Measurements from ENCODE around the gene NPHP1. TPM values are rescaled to one million over a fixed set of nuclear protein-coding genes. Genes with fewer than 3 reads are reported as not detected.

NPHP1 gene
- total and polyA plus RNA-seq, 2 donors (not counting 3 experiments of a cell fraction or from before 2014, with no cell fraction given): 2.3 to 5.9 TPM

GRCh38 chr2:110126086-110126773, 78.6 kb downstream of the NPHP1 start:
- no peak for TF ChIP-seq JUN (IDR thresholded peaks at IDR 0.05; ENCODE audit: borderline replicate concordance, insufficient read depth, insufficient read length, low read depth)
- TF ChIP-seq MYC (IDR thresholded peaks at IDR 0.05; ENCODE audit: low read depth, low read length): no peak
- TF ChIP-seq, protein P1, sequence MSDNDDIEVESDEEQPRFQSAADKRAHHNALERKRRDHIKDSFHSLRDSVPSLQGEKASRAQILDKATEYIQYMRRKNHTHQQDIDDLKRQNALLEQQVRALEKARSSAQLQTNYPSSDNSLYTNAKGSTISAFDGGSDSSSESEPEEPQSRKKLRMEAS (IDR thresholded peaks at IDR 0.05; ENCODE audit: insufficient read depth, insufficient read length): no peak
- no peak for TF ChIP-seq EZH2 (IDR thresholded peaks at IDR 0.05; ENCODE audit: borderline replicate concordance, low read depth, low read length, severe bottlenecking)
- no peak for TF ChIP-seq CTCF (IDR thresholded peaks at IDR 0.05; ENCODE audit: extremely low read depth in 1 of 2, insufficient read depth in 1 of 2, low read depth in 1 of 2, low read length in 2 of 2)
- TF ChIP-seq GATA2 (IDR thresholded peaks at IDR 0.05; ENCODE audit: insufficient read depth, insufficient read length, low read depth, low read length): no peak
- no peak for TF ChIP-seq POLR2A (IDR thresholded peaks at IDR 0.05; ENCODE audit: low read depth, low read length)
- no peak for FAIRE-seq
- no peaks in the 10 kb centered on the region for H3K9me3 ChIP-seq (replicated peaks; ENCODE audit: control insufficient read depth, insufficient read depth, low read length)
- H3K4me2 ChIP-seq (ENCODE audit: insufficient read depth, low read length): no peak overlapping the region
- no peak overlapping the region for H3K27ac ChIP-seq (ENCODE audit: insufficient read depth, low read depth, low read length)
- dilution Hi-C loops (cut with MboI; ENCODE audit: extremely low pct_ligation_motif_present, low sequenced_read_pairs): no loop called here
- no peaks in the 10 kb centered on the region for H4K20me1 ChIP-seq (replicated peaks; ENCODE audit: control insufficient read depth, extremely low read depth, insufficient read depth, low read length)
- CTCF ChIA-PET: no interaction called here
- no peak overlapping the region for H2AFZ ChIP-seq (ENCODE audit: low read depth, low read length)
- H3K27me3 ChIP-seq (ENCODE audit: control insufficient read depth in 2 of 2, insufficient read depth in 2 of 2, low read length in 2 of 2): no peaks in the 10 kb centered on the region
- DNase-seq (ENCODE audit: low read depth, low spot score): no peak
- H3K79me2 ChIP-seq (ENCODE audit: control insufficient read depth, insufficient read depth, low read length): no peaks in the 10 kb centered on the region
- H3K4me1 ChIP-seq (ENCODE audit: control insufficient read depth, extremely low read depth, insufficient read depth, low read length): peaks cover under 1% of the 10 kb centered on the region
- no peak overlapping the region for H3K4me3 ChIP-seq (replicated peaks in 1 of 3; ENCODE audit: insufficient read depth in 1 of 3, low read depth in 1 of 3, low read length in 3 of 3)
- H3K36me3 ChIP-seq (ENCODE audit: control insufficient read depth in 2 of 2, extremely low read depth in 1 of 2, insufficient read depth in 2 of 2, low read length in 2 of 2): no peaks in the 10 kb centered on the region
- POLR2A ChIA-PET: no interaction called here
- intact Hi-C loops (cut with micrococcal nuclease): no loop called here
- H3K9me1 ChIP-seq (replicated peaks; ENCODE audit: control insufficient read depth, extremely low read depth, insufficient read depth, low read length): no peaks in the 10 kb centered on the region
- H3K9ac ChIP-seq (replicated peaks; ENCODE audit: extremely low read depth, insufficient read depth, low read length): no peak overlapping the region
- BruUV-seq (replicated peaks): no TSS peak
